ENCODE results near the gene CXorf58. TPM values are rescaled to one million over a fixed set of nuclear protein-coding genes. Genes with fewer than 3 reads are reported as not detected.
A peak's percentile ranks its signal among the peaks of the same experiment; 100 is the strongest.
"Not testable (repeated sequence)": the region's sequence is repeated elsewhere in the genome, so short reads cannot be mapped to it uniquely, and the experiment has no call there.

CXorf58 gene
- polyA plus RNA-seq, 4 donors = 0.17 to 0.32 TPM; not detected in 2

DNA sequence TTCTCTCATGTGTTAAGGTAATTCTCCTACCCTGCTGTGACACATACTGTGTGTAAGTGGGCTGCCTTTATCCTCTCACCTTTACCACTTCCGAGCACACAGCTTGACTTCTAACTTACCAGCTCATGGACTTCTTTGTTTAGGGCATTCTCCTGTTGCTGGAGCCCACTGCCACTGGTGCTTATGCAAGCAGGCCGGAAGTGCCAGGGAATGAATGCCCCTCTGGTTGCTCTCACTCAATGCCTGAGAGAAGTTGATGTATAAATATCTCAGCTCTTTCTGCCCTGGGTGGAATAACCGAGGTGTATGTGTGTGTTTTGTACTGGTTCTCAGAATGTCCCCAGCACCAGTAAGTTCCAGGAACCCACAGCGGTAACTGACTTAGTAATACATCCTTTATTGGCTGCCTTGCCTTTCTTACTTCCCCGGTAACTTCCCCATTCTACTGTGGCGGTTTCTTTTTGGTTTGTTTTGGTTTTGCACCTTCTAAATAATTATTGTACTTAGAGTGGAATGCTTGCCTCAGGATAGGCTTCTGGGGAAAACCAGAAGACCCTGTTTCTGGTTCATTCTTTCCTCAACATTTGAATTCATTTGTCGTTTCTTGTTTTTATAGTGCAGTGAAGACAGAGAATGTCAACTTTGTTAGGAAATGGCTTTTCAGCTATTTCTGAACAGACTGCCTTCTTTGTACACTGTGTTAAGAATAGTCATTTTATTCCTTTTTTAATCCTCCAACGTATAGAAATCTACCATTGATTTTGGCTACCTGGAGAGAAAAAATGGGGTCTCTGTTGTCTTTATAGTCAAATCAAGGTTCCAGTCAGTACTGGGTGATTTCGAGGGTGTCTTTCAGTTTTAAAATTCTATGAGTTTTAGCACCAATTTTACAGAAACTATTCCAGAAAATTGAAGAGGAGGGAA is 45.4 kb downstream of the CXorf58 start:
- DNase-seq (ENCODE audit: low read depth in 4 of 4, low spot score in 2 of 4) = no peak

DNA sequence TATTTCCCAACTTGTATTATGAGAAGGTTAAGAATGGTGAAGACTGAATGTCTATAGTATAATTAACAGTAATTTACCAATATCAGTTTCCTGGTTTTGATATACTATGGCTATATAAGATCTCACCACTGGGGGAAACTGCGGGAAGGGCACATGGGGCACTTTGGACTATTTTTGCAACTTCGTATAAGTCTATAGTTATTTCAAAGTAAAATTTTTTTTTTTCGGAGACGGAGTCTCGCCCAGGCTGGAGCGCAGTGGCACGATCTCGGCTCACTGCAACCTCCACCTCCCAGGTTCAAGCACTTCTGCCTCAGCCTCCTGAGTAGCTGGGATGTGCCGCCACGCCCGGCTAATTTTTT is 46.1 kb downstream of the CXorf58 start:
- no peak for DNase-seq (ENCODE audit: low read depth in 4 of 4, low spot score in 2 of 4)

DNA sequence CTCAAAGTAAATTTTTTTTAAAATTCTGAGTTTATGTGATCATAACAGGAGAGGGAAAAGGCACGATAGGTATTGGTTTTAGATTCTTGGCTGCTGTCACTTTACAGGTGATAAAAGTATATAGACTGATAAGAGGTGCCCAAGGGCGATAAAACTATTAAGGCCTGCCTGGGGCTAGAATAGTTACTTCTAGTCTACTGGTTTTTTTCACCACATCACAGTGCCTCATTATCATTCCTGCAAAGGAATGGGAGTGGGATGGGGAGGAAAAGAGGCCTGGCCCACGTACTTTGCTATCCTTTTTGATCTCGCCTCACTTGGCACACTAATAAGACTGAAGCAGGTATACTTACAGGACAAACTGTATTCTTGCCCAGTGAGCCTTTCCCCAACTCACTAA is 46.6 kb downstream of the CXorf58 start:
- no peak for DNase-seq (ENCODE audit: low read depth in 4 of 4, low spot score in 2 of 4)

DNA sequence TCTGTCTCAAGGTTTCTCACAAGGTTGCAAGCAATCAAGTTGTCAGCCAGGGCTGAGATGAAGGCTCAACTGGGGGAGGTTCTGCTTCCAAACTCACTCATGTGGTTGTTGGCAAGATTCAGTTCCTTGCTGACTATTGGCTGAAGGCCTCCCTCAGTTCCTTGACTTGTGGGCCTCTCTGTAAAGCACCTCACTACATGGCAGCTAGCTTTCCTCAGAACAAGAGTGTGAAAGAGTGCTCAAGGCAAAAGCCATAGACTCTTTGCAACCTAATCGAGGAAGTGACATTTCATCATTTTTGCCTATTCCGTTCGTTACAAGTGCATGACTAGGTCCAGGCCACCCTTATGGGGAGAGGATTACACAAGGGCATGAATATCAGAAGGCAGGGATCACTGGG is 52.0 kb downstream of the CXorf58 start:
- no peak for DNase-seq (ENCODE audit: low read depth in 4 of 4, low spot score in 2 of 4)

DNA sequence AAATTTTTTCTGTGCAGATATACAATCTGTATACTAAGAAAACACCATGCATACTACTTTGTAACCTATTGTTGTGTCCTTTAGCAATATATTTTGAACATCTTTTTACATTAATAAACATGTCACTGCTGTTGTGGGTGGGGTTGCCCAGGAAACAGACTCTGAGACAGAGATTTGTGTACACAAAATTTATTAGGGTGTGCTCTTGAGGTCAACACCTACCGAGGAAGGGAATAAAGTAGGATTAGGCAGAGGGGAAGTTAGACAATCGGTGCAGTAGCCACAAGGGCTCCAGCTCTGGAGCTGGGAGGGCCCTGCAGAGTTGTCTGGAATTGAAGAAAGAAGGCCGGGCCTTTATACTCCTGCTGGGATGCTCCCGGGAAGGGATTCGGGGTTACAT is 56.4 kb downstream of the CXorf58 start:
- no peak for DNase-seq (ENCODE audit: low read depth in 4 of 4, low spot score in 2 of 4)

GRCh38 chrX:23965630-23966029 is 57.8 kb downstream of the CXorf58 start:
- DNase-seq (ENCODE audit: low read depth in 4 of 4, low spot score in 2 of 4) = not testable (repeated sequence)

GRCh38 chrX:23978491-23978890 is 70.7 kb downstream of the CXorf58 start:
- DNase-seq (ENCODE audit: low read depth in 4 of 4, low spot score in 2 of 4) = no peak

DNA sequence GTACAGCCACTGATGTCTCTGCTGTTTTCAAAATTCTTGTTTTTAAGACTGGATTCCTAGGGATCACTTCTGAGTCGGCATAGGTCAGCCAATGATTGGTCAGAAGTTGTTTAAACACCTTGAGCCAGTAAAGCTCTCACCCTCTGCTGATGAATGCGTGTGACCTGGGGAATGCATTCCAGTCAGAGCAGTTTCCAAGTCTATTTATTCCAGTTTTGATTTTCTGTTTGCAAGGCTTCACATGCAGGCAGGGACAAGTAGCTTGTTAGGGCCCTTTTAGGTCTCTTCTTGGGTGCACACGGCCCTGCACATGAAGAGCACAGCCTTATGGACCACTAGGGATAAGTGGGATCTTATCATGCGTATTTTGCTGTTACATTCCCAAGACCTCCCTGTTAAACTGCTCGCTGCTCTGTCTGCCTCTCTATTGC is 72.2 kb downstream of the CXorf58 start:
- DNase-seq (ENCODE audit: low read depth in 4 of 4, low spot score in 2 of 4) = peak in 1 of 4 donors; percentile 10

GRCh38 chrX:23981222-23981621 is 73.4 kb downstream of the CXorf58 start:
- no peak for DNase-seq (ENCODE audit: low read depth in 4 of 4, low spot score in 2 of 4)

DNA sequence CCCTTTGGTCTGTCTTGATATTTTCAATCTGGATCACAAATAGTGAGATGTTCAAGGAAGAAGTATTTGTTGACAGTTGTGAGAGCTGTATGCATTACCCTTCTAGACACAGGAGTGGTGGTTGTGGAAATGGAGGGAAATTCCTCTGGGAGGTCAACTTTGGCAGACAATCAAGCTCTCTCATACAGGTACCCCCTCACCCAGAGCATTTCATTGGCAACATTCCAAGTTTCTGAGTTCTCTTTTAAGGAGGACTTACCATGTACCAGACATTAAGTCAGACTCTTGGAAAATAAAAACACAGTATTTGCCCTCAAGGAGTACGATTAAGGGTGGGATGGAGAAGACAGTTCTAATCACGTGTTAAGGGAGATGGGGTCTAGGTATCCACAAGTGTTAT is 73.9 kb downstream of the CXorf58 start:
- DNase-seq (ENCODE audit: low read depth in 4 of 4, low spot score in 2 of 4) = no peak

DNA sequence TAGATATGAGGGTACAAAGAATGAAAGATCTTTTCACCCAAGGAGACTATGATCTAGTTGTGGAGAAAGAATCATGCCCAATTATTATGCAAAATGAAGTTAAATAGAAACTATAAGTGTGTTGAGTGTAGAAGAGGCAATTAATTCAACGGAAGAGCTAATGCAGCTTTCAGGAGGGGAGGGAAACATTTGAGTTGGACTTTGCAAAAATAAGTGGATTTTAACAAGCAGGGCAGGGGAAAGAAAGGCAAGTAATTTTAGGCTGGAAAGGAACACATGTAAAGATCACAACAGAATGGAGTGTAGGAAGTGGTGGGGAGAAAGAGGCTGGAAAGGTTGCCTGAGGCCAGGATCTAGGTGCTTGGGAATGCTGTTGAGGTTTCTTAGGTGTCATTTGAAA is 75.1 kb downstream of the CXorf58 start:
- DNase-seq (ENCODE audit: low read depth in 4 of 4, low spot score in 2 of 4) = no peak

Other genes with a start within 250 kb of the CXorf58 start
- 100 to 1,000 TPM in 2 of 4 donors, 10 to 100 TPM in 2; 83.5 to 115 (median 103) TPM for gene PRDX4, start 240.5 kb upstream of the CXorf58 start, polyA plus RNA-seq (ENCODE audit: insufficient read length in 4 of 4)
- gene ACOT9, start 164.7 kb upstream of the CXorf58 start, polyA plus RNA-seq (ENCODE audit: insufficient read length in 4 of 4) = 10 to 100 TPM; 28.5 to 45.9 (median 32.6) TPM
- gene SAT1, start 124.8 kb upstream of the CXorf58 start, polyA plus RNA-seq (ENCODE audit: insufficient read length in 4 of 4) = 100 to 1,000 TPM; 240 to 326 (median 266) TPM
- gene APOO, start 68 bp upstream of the CXorf58 start, polyA plus RNA-seq (ENCODE audit: insufficient read length in 4 of 4) = 10 to 100 TPM; 33.8 to 43.5 (median 39.1) TPM
- gene KLHL15, start 119.2 kb downstream of the CXorf58 start, polyA plus RNA-seq (ENCODE audit: insufficient read length in 4 of 4) = 10 to 100 TPM; 12.9 to 16.2 (median 14.5) TPM
- gene EIF2S3, start 146.9 kb downstream of the CXorf58 start, polyA plus RNA-seq (ENCODE audit: insufficient read length in 4 of 4) = 100 to 1,000 TPM; 148 to 222 (median 169) TPM
- 10 to 100 TPM; 22.5 to 34.0 (median 30.8) TPM for gene ZFX, start 241.7 kb downstream of the CXorf58 start, polyA plus RNA-seq (ENCODE audit: insufficient read length in 4 of 4)

Measured in left renal cortex interstitium (tissue), 4 donors.